PC-9 (cell line): Measurements from ENCODE around the gene SNCAIP. TPM values are rescaled to one million over a fixed set of nuclear protein-coding genes. Genes with fewer than 3 reads are reported as not detected.

Source experiments
- BruUV-seq: library from RNA; stranded (reverse); fragments of 400-500 nt; replicated peaks from 2 replicates; lab custom pipeline; 2021; lab: Mats Ljungman, UMichigan
- CTCF ChIA-PET: fragments of 300-600 bp; sonication (Branson Sonifier 250); formaldehyde crosslinking; loops from one replicate; lab custom pipeline; 2022; ENCODE audit warnings: antibody characterized with exemption; lab: Charles Lee
- POLR2A ChIA-PET: fragments of 300-600 bp; sonication (Branson Sonifier 250); formaldehyde crosslinking; loops from one replicate; lab custom pipeline; 2022; ENCODE audit warnings: antibody characterized with exemption; ENCODE audit not compliant: unreplicated experiment; lab: Charles Lee
- DNase-seq, 2 experiments: peaks; one replicate each; pipeline versions ENCODE4 v3.0.0 to v3.0.0-alpha.2; 2015 to 2022; ENCODE audit warnings: mixed read lengths in 1 of 2
- H2AFZ ChIP-seq: fragments of 200-600 bp; sonication (generic); 2 replicates; pipeline ENCODE4 v1.8.1; 2017; ENCODE audit warnings: antibody characterized with exemption
- H3F3A ChIP-seq: fragments of 200-600 bp; sonication (generic); 2 replicates; pipeline ENCODE4 v1.8.1; 2017; ENCODE audit warnings: antibody characterized with exemption, mild to moderate bottlenecking, low read depth; ENCODE audit not compliant: insufficient read depth
- H3K27ac ChIP-seq: fragments of 200-600 bp; sonication (generic); 2 replicates; pipeline ENCODE4 v1.6.1; 2016; ENCODE audit warnings: mixed run types
- H3K27me3 ChIP-seq: fragments of 200-600 bp; sonication (generic); 2 replicates; pipeline ENCODE4 v1.6.1; 2016; ENCODE audit warnings: low read depth, mixed run types; ENCODE audit not compliant: insufficient read depth
- H3K36me3 ChIP-seq: fragments of 200-600 bp; sonication (generic); 2 replicates; pipeline ENCODE4 v1.6.1; 2016; ENCODE audit warnings: low read depth, mixed run types
- H3K4me1 ChIP-seq: fragments of 200-600 bp; sonication (generic); replicated peaks from 2 replicates; pipeline ENCODE4 v1.6.1; 2016; ENCODE audit warnings: mixed run types; ENCODE audit not compliant: insufficient read depth
- H3K4me2 ChIP-seq: fragments of 200-600 bp; sonication (generic); 2 replicates; pipeline ENCODE4 v1.6.1; 2017; ENCODE audit warnings: mixed run types
- H3K4me3 ChIP-seq: fragments of 200-600 bp; sonication (generic); 2 replicates; pipeline ENCODE4 v1.6.1; 2016; ENCODE audit warnings: mixed run types
- H3K79me2 ChIP-seq: fragments of 200-600 bp; sonication (generic); 2 replicates; pipeline ENCODE4 v1.6.1; 2017; ENCODE audit warnings: low read depth, mixed run types
- H3K9me2 ChIP-seq: fragments of 200-600 bp; sonication (generic); 2 replicates; pipeline ENCODE4 v1.8.1; 2017; ENCODE audit warnings: mild to moderate bottlenecking; ENCODE audit not compliant: insufficient read depth
- H3K9me3 ChIP-seq: fragments of 200-600 bp; sonication (generic); 2 replicates; pipeline ENCODE4 v1.8.1; 2016; ENCODE audit warnings: low read depth; ENCODE audit not compliant: insufficient read depth
- H4K20me1 ChIP-seq: fragments of 200-600 bp; sonication (generic); 2 replicates; pipeline ENCODE4 v1.8.1; 2017; ENCODE audit not compliant: insufficient read depth
- CTCF ChIP-seq: fragments of 200-600 bp; sonication (generic); conservative IDR thresholded peaks from 2 replicates; pipeline ENCODE4 v1.6.1; 2017; ENCODE audit warnings: mixed run types, antibody characterized with exemption, mild to moderate bottlenecking, moderate library complexity
- EZH2 ChIP-seq: fragments of 200-600 bp; sonication (generic); IDR thresholded peaks from 2 replicates; pipeline ENCODE4 v1.8.0; 2017; ENCODE audit warnings: antibody characterized with exemption, low read depth
- intact Hi-C: fragments of 100-400 bp; cut with micrococcal nuclease; formaldehyde crosslinking; loops from one replicate; pipeline ENCODE4 v1.10.0; 2022; ENCODE audit not compliant: unreplicated experiment
- total RNA-seq: library from RNA; stranded (reverse); gene quantifications from 2 replicates; pipeline ENCODE4 v1.2.3, GENCODE V29; 2021

The SNCAIP gene
- total RNA-seq, 1 experiment from 2014 or later = not detected

GRCh38 chr5:122405751-122406150, 93.7 kb downstream of the SNCAIP start:
- H3K4me2 ChIP-seq = no peak overlapping the region
- no peaks in the 10 kb centered on the region for H3K9me2 ChIP-seq
- H3K79me2 ChIP-seq = no peaks in the 10 kb centered on the region
- H3K4me1 ChIP-seq = no peaks in the 10 kb centered on the region
- ChIA-PET POLR2A (no interaction called here), CTCF (no interaction called here)
- H3K27ac ChIP-seq = no peak overlapping the region
- TF ChIP-seq CTCF (no peak), EZH2 (no peak)
- no peak overlapping the region for H3K4me3 ChIP-seq
- H3K27me3 ChIP-seq = peaks cover 3% of the 10 kb centered on the region; the same call in 1 of the 2 replicates
- intact Hi-C loops = no loop called here
- BruUV-seq = no TSS peak
- H3K9me3 ChIP-seq = no peaks in the 10 kb centered on the region
- no peaks in the 10 kb centered on the region for H3F3A ChIP-seq
- H3K36me3 ChIP-seq = no peaks in the 10 kb centered on the region
- no peaks in the 10 kb centered on the region for H4K20me1 ChIP-seq
- H2AFZ ChIP-seq = no peak overlapping the region
- no peak for DNase-seq

GRCh38 chr5:122406181-122406580, 94.1 kb downstream of the SNCAIP start:
- ChIA-PET CTCF (no interaction called here), POLR2A (no interaction called here)
- Histone ChIP-seq H3K9me3 (no peaks in the 10 kb centered on the region), H3K36me3 (no peaks in the 10 kb centered on the region), H4K20me1 (no peaks in the 10 kb centered on the region), H3K4me1 (no peaks in the 10 kb centered on the region), H3K79me2 (no peaks in the 10 kb centered on the region), H2AFZ (no peak overlapping the region), H3F3A (no peaks in the 10 kb centered on the region), H3K27me3 (peaks cover 3% of the 10 kb centered on the region; the same call in 1 of the 2 replicates), H3K4me2 (no peak overlapping the region), H3K9me2 (no peaks in the 10 kb centered on the region), H3K27ac (no peak overlapping the region), H3K4me3 (no peak overlapping the region)
- intact Hi-C loops = no loop called here
- DNase-seq = no peak
- TF ChIP-seq CTCF = no peak
- no peak for TF ChIP-seq EZH2
- no TSS peak for BruUV-seq

- no peak for DNase-seq
- TF ChIP-seq CTCF (no peak), EZH2 (no peak)
- no peaks in the 10 kb centered on the region for H3K36me3 ChIP-seq
- no peak overlapping the region for H3K4me2 ChIP-seq
- intact Hi-C loops = no loop called here
- no peak overlapping the region for H3K27ac ChIP-seq
- no peaks in the 10 kb centered on the region for H3K9me3 ChIP-seq
- ChIA-PET POLR2A (no interaction called here), CTCF (no interaction called here)
- no peak overlapping the region for H3K4me3 ChIP-seq
- H3K27me3 ChIP-seq = peaks cover 3% of the 10 kb centered on the region; the same call in 1 of the 2 replicates
- no peaks in the 10 kb centered on the region for H3K4me1 ChIP-seq
- no peaks in the 10 kb centered on the region for H4K20me1 ChIP-seq
- BruUV-seq = no TSS peak
- no peaks in the 10 kb centered on the region for H3K9me2 ChIP-seq
- H3F3A ChIP-seq = no peaks in the 10 kb centered on the region
- H3K79me2 ChIP-seq = no peaks in the 10 kb centered on the region
- no peak overlapping the region for H2AFZ ChIP-seq
Measured at GRCh38 chr5:122408592-122409224, 96.7 kb downstream of the SNCAIP start.
